WTC11 (cell line): ENCODE data around the gene KLHL26. TPM values are rescaled to one million over a fixed set of nuclear protein-coding genes. Genes with fewer than 3 reads are reported as not detected.

ENCODE experiments used
- ATAC-seq: fragments of 200-7000 bp; cut with Tn5 transposase; 2 replicates; pipeline ENCODE4 v1.10.0; 2021; ENCODE audit warnings: mild to moderate bottlenecking, moderate library complexity
- CTCF ChIA-PET: fragments of 300-600 bp; sonication (Branson Sonifier 250); formaldehyde crosslinking; loops from one replicate; lab custom pipeline; 2021; ENCODE audit warnings: antibody characterized with exemption; lab: Charles Lee
- POLR2A ChIA-PET: fragments of 350-600 bp; sonication (Branson Sonifier 250); formaldehyde crosslinking; loops from one replicate; lab custom pipeline; 2021; ENCODE audit warnings: antibody characterized with exemption; lab: Charles Lee
- DNase-seq: peaks from one replicate; pipeline ENCODE4 v3.0.0; 2021; ENCODE audit warnings: low spot score
- H3K27ac Mint-ChIP-seq: 2 replicates; pipeline ENCODE4 v1.8.0; 2021; ENCODE audit warnings: mixed read lengths
- H3K27me3 Mint-ChIP-seq: 2 replicates; pipeline ENCODE4 v1.8.0; 2021; ENCODE audit warnings: low read depth, mild to moderate bottlenecking, moderate library complexity, mixed read lengths
- H3K36me3 Mint-ChIP-seq: 2 replicates; pipeline ENCODE4 v1.8.0; 2021; ENCODE audit warnings: mixed read lengths
- H3K4me1 Mint-ChIP-seq: 2 replicates; pipeline ENCODE4 v1.8.0; 2022; ENCODE audit warnings: mixed read lengths
- H3K4me3 Mint-ChIP-seq: 2 replicates; pipeline ENCODE4 v1.8.0; 2021; ENCODE audit warnings: mild to moderate bottlenecking, moderate library complexity, mixed read lengths
- H3K9me3 Mint-ChIP-seq: 2 replicates; pipeline ENCODE4 v1.8.0; 2021; ENCODE audit warnings: mixed read lengths
- CREB1 ChIP-seq: sonication (generic); formaldehyde crosslinking; IDR thresholded peaks from 2 replicates; pipeline ENCODE4 v1.8.0; 2023; ENCODE audit warnings: mild to moderate bottlenecking, missing genetic modification reagents
- E2F5 ChIP-seq: sonication (generic); formaldehyde crosslinking; IDR thresholded peaks from 2 replicates; pipeline ENCODE4 v1.8.1; 2022; ENCODE audit warnings: mild to moderate bottlenecking, moderate library complexity, missing genetic modification reagents
- ESRRA ChIP-seq: sonication (generic); formaldehyde crosslinking; IDR thresholded peaks from 2 replicates; pipeline ENCODE4 v1.8.1; 2022; ENCODE audit warnings: mild to moderate bottlenecking, missing genetic modification reagents, borderline replicate concordance
- ETV6 ChIP-seq: sonication (generic); formaldehyde crosslinking; IDR thresholded peaks from 2 replicates; pipeline ENCODE4 v1.8.1; 2022; ENCODE audit warnings: mild to moderate bottlenecking, missing genetic modification reagents
- FOXK1 ChIP-seq: sonication (generic); formaldehyde crosslinking; IDR thresholded peaks from 2 replicates; pipeline ENCODE4 v1.8.0; 2022; ENCODE audit warnings: mild to moderate bottlenecking, moderate library complexity, missing genetic modification reagents
- GRHL2 ChIP-seq: fragments of 250-450 bp; sonication (Bioruptor Pico); IDR thresholded peaks from 2 replicates; pipeline ENCODE4 v1.8.0; 2022; ENCODE audit warnings: mild to moderate bottlenecking, moderate library complexity; ENCODE audit not compliant: insufficient replicate concordance, severe bottlenecking
- JAZF1 ChIP-seq: fragments of 250-450 bp; sonication (Bioruptor Pico); IDR thresholded peaks from 2 replicates; pipeline ENCODE4 v1.9.0; 2021; ENCODE audit warnings: moderate library complexity, mild to moderate bottlenecking, inconsistent platforms
- JUN ChIP-seq: sonication (generic); formaldehyde crosslinking; IDR thresholded peaks from 2 replicates; pipeline ENCODE4 v1.8.0; 2023; ENCODE audit warnings: mild to moderate bottlenecking, missing genetic modification reagents
- KAT7 ChIP-seq: sonication (generic); formaldehyde crosslinking; IDR thresholded peaks from 2 replicates; pipeline ENCODE4 v1.8.1; 2023; ENCODE audit warnings: missing genetic modification reagents, mild to moderate bottlenecking, borderline replicate concordance
- NFYB ChIP-seq: sonication (generic); formaldehyde crosslinking; conservative IDR thresholded peaks from 2 replicates; pipeline ENCODE4 v1.8.0; 2022; ENCODE audit warnings: low read depth, missing genetic modification reagents
- RELA ChIP-seq: sonication (generic); formaldehyde crosslinking; IDR thresholded peaks from 2 replicates; pipeline ENCODE4 v1.8.1; 2022; ENCODE audit warnings: missing genetic modification reagents, mild to moderate bottlenecking, borderline replicate concordance
- SMAD4 ChIP-seq: sonication (generic); formaldehyde crosslinking; IDR thresholded peaks from 2 replicates; pipeline ENCODE4 v1.8.0; 2022; ENCODE audit warnings: mild to moderate bottlenecking, missing genetic modification reagents
- TEAD1 ChIP-seq: sonication (generic); formaldehyde crosslinking; IDR thresholded peaks from 2 replicates; pipeline ENCODE4 v1.8.0; 2022; ENCODE audit warnings: mild to moderate bottlenecking, missing genetic modification reagents
- ZBTB21 ChIP-seq: sonication (generic); formaldehyde crosslinking; IDR thresholded peaks from 2 replicates; pipeline ENCODE4 v1.8.1; 2023; ENCODE audit warnings: mild to moderate bottlenecking, missing genetic modification reagents, borderline replicate concordance
- ZNF219 ChIP-seq: sonication (generic); formaldehyde crosslinking; IDR thresholded peaks from 2 replicates; pipeline ENCODE4 v1.8.0; 2023; ENCODE audit warnings: missing genetic modification reagents, mild to moderate bottlenecking, borderline replicate concordance
- ZNF423 ChIP-seq: fragments of 250-450 bp; sonication (Bioruptor Pico); IDR thresholded peaks from 2 replicates; pipeline ENCODE4 v2.1.2; 2022; ENCODE audit warnings: mild to moderate bottlenecking, moderate library complexity
- ZSCAN18 ChIP-seq: fragments of 250-450 bp; sonication (Bioruptor Pico); IDR thresholded peaks from 2 replicates; pipeline ENCODE4 v2.1.2; 2022; ENCODE audit warnings: mild to moderate bottlenecking, moderate library complexity
- total RNA-seq: library from RNA; stranded (reverse); gene quantifications from 3 replicates; pipeline ENCODE4 v1.2.3, GENCODE V29; 2021
- TF ChIP-seq, protein P1 (sequence below): sonication (generic); formaldehyde crosslinking; IDR thresholded peaks from 2 replicates; pipeline ENCODE4 v1.8.0; 2022; ENCODE audit warnings: mild to moderate bottlenecking, missing genetic modification reagents
- TF ChIP-seq, protein P2 (sequence below): sonication (generic); formaldehyde crosslinking; IDR thresholded peaks from 2 replicates; pipeline ENCODE4 v1.8.1; 2023; ENCODE audit warnings: mild to moderate bottlenecking, missing genetic modification reagents, borderline replicate concordance
- TF ChIP-seq, protein P3 (sequence below): sonication (generic); formaldehyde crosslinking; IDR thresholded peaks from 2 replicates; pipeline ENCODE4 v1.8.0; 2023; ENCODE audit warnings: mild to moderate bottlenecking, missing genetic modification reagents
- TF ChIP-seq, protein P4 (sequence below): fragments of 250-450 bp; sonication (Bioruptor Pico); IDR thresholded peaks from 2 replicates; pipeline ENCODE4 v1.9.0; 2021; ENCODE audit warnings: mild to moderate bottlenecking

KLHL26 gene
- total RNA-seq, 1 experiment from 2014 or later: 13.1 TPM

GRCh38 chr19:18701250-18701608 lies 64.4 kb downstream of the KLHL26 start:
- ChIA-PET POLR2A (no interaction called here), CTCF (interaction anchor here (1.1 to 1.7 kb wide), 2 partner anchors 146 to 213 kb away, joined by 4 to 5 read pairs; no protein-coding TSS in a partner anchor)
- H3K9me3 Mint-ChIP-seq: no peaks in the 10 kb centered on the region
- peaks cover 4% of the 10 kb centered on the region for H3K27me3 Mint-ChIP-seq
- H3K27ac Mint-ChIP-seq: peak overlapping the region; percentile 28; the same call in 1 of the 2 replicates
- peaks cover 19% of the 10 kb centered on the region for H3K4me1 Mint-ChIP-seq
- TF ChIP-seq JAZF1: no peak
- no peak for TF ChIP-seq CREB1
- TF ChIP-seq, protein P1, sequence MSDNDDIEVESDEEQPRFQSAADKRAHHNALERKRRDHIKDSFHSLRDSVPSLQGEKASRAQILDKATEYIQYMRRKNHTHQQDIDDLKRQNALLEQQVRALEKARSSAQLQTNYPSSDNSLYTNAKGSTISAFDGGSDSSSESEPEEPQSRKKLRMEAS (CRISPR knock-in tag): peak; percentile 13; the same call in 1 of the 2 replicates
- no peak for TF ChIP-seq TEAD1 (CRISPR knock-in tag)
- no peak for DNase-seq
- peak overlapping the region; percentile 63 for H3K4me3 Mint-ChIP-seq
- peak; percentile 17 for ATAC-seq
- no peaks in the 10 kb centered on the region for H3K36me3 Mint-ChIP-seq

- no peak for ATAC-seq
- TF ChIP-seq RELA (CRISPR knock-in tag): no peak
- no peak for TF ChIP-seq FOXK1 (CRISPR knock-in tag)
- TF ChIP-seq E2F5 (CRISPR knock-in tag): no peak
- TF ChIP-seq, protein P2, sequence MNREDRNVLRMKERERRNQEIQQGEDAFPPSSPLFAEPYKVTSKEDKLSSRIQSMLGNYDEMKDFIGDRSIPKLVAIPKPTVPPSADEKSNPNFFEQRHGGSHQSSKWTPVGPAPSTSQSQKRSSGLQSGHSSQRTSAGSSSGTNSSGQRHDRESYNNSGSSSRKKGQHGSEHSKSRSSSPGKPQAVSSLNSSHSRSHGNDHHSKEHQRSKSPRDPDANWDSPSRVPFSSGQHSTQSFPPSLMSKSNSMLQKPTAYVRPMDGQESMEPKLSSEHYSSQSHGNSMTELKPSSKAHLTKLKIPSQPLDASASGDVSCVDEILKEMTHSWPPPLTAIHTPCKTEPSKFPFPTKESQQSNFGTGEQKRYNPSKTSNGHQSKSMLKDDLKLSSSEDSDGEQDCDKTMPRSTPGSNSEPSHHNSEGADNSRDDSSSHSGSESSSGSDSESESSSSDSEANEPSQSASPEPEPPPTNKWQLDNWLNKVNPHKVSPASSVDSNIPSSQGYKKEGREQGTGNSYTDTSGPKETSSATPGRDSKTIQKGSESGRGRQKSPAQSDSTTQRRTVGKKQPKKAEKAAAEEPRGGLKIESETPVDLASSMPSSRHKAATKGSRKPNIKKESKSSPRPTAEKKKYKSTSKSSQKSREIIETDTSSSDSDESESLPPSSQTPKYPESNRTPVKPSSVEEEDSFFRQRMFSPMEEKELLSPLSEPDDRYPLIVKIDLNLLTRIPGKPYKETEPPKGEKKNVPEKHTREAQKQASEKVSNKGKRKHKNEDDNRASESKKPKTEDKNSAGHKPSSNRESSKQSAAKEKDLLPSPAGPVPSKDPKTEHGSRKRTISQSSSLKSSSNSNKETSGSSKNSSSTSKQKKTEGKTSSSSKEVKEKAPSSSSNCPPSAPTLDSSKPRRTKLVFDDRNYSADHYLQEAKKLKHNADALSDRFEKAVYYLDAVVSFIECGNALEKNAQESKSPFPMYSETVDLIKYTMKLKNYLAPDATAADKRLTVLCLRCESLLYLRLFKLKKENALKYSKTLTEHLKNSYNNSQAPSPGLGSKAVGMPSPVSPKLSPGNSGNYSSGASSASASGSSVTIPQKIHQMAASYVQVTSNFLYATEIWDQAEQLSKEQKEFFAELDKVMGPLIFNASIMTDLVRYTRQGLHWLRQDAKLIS (CRISPR knock-in tag): no peak
- TF ChIP-seq TEAD1 (CRISPR knock-in tag): no peak
- no peak for TF ChIP-seq ZSCAN18 (CRISPR knock-in tag)
- no peak for TF ChIP-seq ESRRA (CRISPR knock-in tag)
- TF ChIP-seq ZNF219 (CRISPR knock-in tag): no peak
- TF ChIP-seq, protein P3, sequence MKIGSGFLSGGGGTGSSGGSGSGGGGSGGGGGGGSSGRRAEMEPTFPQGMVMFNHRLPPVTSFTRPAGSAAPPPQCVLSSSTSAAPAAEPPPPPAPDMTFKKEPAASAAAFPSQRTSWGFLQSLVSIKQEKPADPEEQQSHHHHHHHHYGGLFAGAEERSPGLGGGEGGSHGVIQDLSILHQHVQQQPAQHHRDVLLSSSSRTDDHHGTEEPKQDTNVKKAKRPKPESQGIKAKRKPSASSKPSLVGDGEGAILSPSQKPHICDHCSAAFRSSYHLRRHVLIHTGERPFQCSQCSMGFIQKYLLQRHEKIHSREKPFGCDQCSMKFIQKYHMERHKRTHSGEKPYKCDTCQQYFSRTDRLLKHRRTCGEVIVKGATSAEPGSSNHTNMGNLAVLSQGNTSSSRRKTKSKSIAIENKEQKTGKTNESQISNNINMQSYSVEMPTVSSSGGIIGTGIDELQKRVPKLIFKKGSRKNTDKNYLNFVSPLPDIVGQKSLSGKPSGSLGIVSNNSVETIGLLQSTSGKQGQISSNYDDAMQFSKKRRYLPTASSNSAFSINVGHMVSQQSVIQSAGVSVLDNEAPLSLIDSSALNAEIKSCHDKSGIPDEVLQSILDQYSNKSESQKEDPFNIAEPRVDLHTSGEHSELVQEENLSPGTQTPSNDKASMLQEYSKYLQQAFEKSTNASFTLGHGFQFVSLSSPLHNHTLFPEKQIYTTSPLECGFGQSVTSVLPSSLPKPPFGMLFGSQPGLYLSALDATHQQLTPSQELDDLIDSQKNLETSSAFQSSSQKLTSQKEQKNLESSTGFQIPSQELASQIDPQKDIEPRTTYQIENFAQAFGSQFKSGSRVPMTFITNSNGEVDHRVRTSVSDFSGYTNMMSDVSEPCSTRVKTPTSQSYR (CRISPR knock-in tag): no peak
- no peak for TF ChIP-seq KAT7 (CRISPR knock-in tag)
- TF ChIP-seq NFYB: no peak
- TF ChIP-seq, protein P4, sequence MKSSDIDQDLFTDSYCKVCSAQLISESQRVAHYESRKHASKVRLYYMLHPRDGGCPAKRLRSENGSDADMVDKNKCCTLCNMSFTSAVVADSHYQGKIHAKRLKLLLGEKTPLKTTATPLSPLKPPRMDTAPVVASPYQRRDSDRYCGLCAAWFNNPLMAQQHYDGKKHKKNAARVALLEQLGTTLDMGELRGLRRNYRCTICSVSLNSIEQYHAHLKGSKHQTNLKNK: no peak
- TF ChIP-seq JUN (CRISPR knock-in tag): no peak
- TF ChIP-seq ETV6 (CRISPR knock-in tag): no peak
- TF ChIP-seq SMAD4 (CRISPR knock-in tag): no peak
- no peak for TF ChIP-seq ZBTB21 (CRISPR knock-in tag)
- TF ChIP-seq GRHL2 (CRISPR knock-in tag): no peak
- TF ChIP-seq ZNF423 (CRISPR knock-in tag): no peak
- H3K36me3 Mint-ChIP-seq: no peaks in the 10 kb centered on the region
- CTCF ChIA-PET: no interaction called here
- H3K4me1 Mint-ChIP-seq: peaks cover 28% of the 10 kb centered on the region
- no peaks in the 10 kb centered on the region for H3K9me3 Mint-ChIP-seq
- POLR2A ChIA-PET: no interaction called here
- H3K27ac Mint-ChIP-seq: no peak overlapping the region
- H3K4me3 Mint-ChIP-seq: no peak overlapping the region
- H3K27me3 Mint-ChIP-seq: peaks cover 2% of the 10 kb centered on the region; the same call in 1 of the 2 replicates
- no peak for DNase-seq
Measured at GRCh38 chr19:18704054-18704453, 67.2 kb downstream of the KLHL26 start.
